Limb (tissue), 2 donors: ENCODE measurements around the gene TRIM44.
"Not testable (repeated sequence)": the region's sequence is repeated elsewhere in the genome, so short reads cannot be mapped to it uniquely, and the experiment has no call there.

Experiments
- DNase-seq, 2 donors: peaks; one replicate each; pipeline ENCODE4 v3.0.0-alpha.2; 2016; ENCODE audit errors: extremely low spot score in 2 of 2

The TRIM44 gene

GRCh38 chr11:35852056-35852455 is 189.5 kb downstream of the TRIM44 start:
- DNase-seq, result no peak

GRCh38 chr11:35853971-35854370 is 191.4 kb downstream of the TRIM44 start:
- DNase-seq, result no peak

- DNase-seq, result no peak
These were observed 193.1 kb downstream of the TRIM44 start for GRCh38 chr11:35855671-35856070.

GRCh38 chr11:35856259-35856658 is 193.7 kb downstream of the TRIM44 start:
- no peak for DNase-seq

GRCh38 chr11:35856756-35857155 is 194.2 kb downstream of the TRIM44 start:
- DNase-seq, result no peak

GRCh38 chr11:35857922-35858321 is 195.3 kb downstream of the TRIM44 start:
- no peak for DNase-seq

- DNase-seq, result no peak
These were observed 196.7 kb downstream of the TRIM44 start for GRCh38 chr11:35859301-35859700.

- not testable (repeated sequence) for DNase-seq
These were observed 197.6 kb downstream of the TRIM44 start for GRCh38 chr11:35860194-35860593.

- DNase-seq, result no peak
These were observed 198.6 kb downstream of the TRIM44 start for GRCh38 chr11:35861191-35861590.

GRCh38 chr11:35862666-35863065 is 200.1 kb downstream of the TRIM44 start:
- DNase-seq, result no peak

- DNase-seq, result no peak
These were observed 201.6 kb downstream of the TRIM44 start for GRCh38 chr11:35864131-35864530.

- DNase-seq, result no peak
These were observed 204.0 kb downstream of the TRIM44 start for GRCh38 chr11:35866601-35867000.
